ENCODE measurements around the gene MLF1.
A peak's percentile ranks its signal among the peaks of the same experiment; 100 is the strongest.
"Not testable (repeated sequence)": the region's sequence is repeated elsewhere in the genome, so short reads cannot be mapped to it uniquely, and the experiment has no call there.

Gene MLF1, protein sequence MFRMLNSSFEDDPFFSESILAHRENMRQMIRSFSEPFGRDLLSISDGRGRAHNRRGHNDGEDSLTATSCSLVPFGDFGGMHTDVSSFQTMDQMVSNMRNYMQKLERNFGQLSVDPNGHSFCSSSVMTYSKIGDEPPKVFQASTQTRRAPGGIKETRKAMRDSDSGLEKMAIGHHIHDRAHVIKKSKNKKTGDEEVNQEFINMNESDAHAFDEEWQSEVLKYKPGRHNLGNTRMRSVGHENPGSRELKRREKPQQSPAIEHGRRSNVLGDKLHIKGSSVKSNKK

DNA sequence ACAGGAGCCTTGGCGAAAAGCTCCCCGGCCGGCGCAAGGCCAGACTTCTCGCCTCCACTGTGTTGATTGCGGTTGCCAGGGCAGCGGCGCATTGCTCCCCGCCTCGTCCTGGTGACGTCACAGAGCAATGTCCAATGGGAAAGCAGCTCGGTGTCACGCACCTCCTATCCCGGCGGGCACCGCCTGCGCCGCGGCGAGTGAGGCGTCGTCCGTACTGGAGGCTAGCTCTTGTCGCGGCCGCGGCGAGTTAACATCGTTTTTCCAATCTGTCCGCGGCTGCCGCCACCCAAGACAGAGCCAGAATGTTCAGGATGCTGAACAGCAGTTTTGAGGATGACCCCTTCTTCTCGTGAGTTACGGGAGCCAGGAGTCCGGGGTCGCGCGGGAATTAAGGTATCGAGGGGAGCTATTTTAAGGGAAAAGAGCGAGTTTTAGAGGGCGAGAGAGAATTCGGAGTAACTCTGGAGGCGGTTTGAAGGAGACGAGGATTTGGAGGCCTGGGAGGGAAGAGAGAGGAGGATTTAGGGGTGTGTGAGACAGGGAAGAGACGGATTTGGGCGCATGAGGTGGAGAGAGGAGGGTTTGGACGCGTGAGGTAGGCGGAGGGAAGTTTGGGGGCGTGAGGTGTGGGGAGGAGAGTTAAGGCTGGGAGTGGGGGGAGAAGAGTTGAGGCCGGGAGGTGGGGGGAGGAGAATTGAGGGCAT is at the start of gene MLF1:
TSS of gene MLF1 (plus strand) at position 196 of the 704 bp plus-strand sequence. CDS start at position 303, 107 bp downstream.
- DNase-seq (ENCODE audit: low spot score), result peak; percentile 98

DNA sequence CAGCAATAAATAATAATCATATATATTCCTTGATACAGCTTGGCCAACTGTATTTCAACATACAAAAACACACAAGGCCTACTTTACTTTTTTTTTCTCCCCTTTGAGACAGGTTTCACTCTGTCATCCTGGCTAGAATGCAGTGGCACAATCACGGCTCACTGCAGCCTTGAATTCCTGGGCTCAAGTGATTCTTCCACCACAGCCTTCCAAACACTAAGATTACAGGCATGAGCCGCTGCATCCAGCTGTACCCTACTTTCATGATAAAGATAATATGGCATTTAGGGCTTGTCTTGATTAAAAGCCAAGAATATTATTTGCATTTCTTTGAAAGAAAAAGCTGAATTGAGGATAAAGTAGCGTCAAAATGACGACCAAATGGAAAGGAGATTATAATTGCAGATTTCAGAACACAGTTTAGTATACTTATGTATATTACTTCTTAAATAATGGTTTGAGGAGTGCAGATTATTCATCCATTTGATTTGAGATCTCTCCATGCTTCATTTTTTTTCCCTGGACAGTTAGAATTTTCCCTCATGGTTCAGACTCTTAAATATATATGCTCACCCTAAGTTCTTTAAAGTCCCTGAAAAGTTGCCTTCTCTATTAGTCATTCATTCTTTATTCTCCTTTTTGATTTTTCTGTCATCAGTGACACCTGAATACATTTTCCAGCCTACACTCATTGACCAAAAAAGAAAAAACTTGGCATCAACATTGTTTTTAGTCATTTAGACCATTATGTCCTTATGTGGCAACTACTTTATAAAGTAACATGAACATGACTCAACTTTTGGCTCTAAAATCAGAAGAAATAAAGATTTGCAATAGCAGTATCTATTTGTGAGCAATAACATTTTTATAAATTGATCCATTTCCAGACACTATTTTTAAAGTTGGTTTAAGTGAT is 48.5 kb upstream of the MLF1 start:
- no peak for DNase-seq (ENCODE audit: low spot score)

DNA sequence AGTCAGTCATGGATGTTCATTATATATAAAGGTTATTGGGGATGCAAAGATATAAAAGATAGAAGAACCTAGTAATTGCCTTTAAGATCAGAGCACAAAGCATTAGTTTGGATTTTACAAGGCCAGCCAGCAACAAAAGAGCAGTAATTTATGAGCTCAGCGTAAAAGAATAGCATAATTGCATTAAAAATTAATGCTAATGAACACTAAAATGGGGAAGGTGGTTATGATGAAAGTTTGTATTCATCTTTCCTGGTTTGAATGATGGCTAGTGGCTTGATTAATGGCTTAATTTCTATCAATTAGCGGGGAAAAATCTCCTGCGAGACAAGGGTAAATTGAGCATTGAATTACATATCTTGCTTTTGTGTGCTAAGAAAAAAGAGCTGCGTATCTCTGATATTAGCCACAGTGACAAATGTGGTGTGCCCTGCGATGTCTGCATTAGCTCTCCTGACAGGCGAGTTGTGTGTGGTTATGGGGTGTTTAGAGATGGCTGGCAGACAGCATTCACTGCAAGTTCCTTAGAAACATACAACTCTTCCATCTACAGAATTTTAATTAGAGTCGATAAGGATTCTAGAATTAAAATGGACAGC is 42.8 kb upstream of the MLF1 start:
- DNase-seq (ENCODE audit: low spot score), result no peak

DNA sequence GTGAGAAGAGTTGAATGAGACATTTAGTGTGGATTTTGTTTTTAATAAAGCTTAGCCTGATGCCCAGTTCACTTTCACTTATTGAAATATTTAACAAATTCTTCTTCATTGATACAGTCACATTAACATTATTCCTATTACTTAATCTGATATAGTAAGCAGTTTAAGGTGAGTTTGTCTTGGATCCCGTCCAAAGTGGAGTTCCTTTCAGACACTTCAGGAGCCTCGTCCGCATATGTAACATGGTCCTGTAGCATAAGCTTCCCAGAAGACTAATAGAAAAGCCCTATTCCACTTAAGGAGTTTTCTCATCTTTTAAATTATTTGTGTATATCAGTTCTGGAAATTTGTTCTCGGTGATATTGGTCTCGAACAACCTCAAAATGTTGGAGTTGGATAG is 39.7 kb upstream of the MLF1 start:
- no peak for DNase-seq (ENCODE audit: low spot score)

DNA sequence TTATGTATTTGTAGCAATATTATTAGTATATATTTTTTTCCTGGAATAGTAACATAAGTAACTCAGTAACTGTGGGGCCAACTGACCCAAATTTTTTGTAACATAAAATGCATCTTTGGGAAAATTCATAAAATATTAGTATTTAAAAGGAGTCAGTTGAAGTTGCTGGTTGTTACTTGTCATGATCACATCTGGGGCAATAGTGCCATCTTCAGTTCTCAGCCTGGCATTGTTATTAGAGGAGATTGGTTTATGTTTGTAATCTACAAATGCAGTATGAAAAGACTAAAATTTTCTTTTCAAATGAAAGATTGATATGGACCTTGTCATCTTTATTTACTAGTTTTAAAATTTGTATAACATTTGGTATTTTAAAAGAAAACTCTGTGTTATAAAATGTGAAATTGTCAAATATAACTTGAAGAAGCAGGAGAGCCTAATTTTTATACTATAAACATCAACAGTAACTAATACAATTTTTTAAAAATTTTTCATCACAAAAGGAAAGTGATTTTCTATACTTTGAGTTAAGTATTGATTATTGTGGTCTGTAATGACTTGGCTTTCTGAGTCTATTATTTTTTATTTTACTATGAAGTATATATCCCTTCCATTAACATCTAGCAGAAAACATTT is 38.8 kb upstream of the MLF1 start:
- DNase-seq (ENCODE audit: low spot score), result no peak

DNA sequence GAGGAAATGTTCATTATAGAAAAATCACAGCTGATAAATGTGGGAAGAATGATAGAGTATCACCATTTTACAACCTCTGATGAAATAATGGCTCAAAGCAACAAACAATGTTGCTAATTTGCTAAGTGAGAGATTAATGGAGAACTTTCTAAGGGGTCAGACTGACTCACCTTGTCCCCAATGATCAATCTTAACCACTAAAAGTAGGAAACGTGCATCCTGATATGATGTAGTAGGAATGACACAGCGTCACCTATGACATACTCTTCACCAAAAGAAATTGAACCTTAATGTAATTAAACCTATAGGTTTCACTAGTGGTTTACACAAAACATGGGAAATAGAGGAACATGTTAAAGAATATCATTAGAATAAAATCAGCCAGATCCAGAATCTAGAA is 35.1 kb upstream of the MLF1 start:
- DNase-seq (ENCODE audit: low spot score), result no peak

DNA sequence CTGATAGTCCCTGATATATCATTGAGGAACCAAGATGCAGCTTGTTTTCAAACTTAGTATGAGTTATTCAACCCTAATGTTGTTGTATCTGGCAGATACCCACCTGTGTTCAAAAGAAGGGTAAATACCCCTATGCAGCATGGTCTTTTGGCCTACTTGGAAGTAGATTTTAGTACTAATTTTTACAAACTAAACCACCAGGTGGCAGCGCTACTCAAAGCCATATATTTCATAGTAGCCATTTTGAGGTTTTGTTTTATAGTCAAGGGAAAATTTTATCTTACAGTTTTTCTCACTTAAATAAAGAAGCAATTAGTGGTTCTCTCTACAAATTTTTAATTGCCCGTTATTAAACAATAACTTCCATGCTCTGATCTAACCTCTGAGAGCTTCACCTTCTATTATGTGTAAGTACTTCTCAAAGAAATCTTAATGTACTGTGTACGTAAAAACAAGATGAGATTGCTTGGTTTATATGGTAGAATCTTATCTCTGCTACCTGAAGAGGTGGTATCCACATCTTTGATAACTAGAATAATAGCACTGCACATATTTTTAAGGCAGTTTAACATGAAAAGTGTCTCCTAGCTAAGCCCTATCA is 31.5 kb upstream of the MLF1 start:
- no peak for DNase-seq (ENCODE audit: low spot score)

DNA sequence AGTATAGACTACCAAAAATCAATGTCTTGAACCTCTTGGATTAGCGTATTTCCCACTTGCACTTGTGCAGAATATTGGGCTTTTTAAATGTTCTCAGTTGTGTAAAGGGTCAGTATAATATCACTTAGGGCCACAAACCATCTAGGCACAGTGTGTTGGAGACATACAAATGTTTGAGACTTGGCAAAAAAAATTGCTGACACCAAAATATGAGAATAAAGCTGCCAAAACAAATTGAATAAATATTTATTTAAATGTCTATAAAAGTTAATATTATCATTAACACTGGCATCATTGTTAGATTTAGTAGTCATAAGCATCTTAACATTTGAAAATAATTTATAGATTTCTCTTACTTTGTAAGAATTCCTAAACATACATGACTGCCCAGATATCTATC is 30.9 kb upstream of the MLF1 start:
- DNase-seq (ENCODE audit: low spot score), result no peak

DNA sequence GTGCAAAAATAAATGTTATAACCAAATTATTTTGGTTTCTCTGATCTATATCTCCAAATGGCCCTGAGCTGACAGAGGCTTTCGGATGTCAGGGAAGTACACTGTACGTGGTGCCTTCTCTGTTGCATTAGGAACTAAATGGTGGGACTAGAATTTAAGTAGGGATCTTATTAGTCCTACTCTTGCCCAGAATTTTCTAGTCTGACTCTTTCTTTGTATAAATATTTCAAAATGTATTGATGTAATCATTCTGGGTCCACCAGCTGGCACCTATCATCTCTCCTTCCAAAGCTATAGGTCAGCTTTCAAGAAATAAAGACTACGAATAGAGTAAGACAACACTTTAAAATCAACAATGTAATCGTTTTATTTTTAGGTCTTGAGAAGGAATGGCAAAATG is 22.3 kb upstream of the MLF1 start:
- DNase-seq (ENCODE audit: low spot score), result no peak

DNA sequence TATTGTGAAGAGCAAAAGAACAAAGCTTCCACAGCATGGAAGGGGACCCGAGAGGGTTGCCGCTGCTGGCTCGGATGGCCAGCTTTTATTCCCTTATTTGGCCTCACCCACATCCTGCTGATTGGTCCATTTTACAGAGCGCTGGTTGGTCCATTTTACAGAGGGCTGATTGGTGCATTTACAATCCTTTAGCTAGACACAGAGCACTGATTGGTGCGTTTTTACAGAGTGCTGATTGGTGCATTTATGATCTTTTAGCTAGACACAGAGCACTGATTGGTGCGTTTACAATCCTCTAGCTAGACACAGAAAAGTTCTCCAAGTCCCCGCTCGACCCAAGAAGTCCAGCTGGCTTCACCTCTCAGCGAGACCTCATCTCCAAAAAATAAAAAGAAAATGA is 21.1 kb upstream of the MLF1 start:
- DNase-seq (ENCODE audit: low spot score), result not testable (repeated sequence)

DNA sequence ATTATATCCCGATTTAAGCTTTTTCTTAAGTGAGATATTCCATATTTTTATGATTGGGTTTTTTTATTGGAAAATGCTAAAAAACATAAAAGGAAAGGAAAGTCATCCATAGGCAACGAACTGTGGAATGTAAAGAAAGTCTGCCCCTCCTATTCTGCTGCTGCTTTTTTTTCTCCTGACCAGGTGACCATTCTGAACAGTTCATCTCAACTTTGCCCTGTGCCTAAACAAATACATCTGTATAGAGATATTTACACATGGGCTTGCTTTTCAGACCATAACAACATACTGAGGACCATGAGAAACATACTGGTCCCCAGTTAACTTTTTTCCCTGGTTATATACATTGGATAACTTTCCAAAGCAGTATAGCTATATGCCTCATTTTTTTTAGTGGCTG is 18.9 kb upstream of the MLF1 start:
- DNase-seq (ENCODE audit: low spot score), result no peak

DNA sequence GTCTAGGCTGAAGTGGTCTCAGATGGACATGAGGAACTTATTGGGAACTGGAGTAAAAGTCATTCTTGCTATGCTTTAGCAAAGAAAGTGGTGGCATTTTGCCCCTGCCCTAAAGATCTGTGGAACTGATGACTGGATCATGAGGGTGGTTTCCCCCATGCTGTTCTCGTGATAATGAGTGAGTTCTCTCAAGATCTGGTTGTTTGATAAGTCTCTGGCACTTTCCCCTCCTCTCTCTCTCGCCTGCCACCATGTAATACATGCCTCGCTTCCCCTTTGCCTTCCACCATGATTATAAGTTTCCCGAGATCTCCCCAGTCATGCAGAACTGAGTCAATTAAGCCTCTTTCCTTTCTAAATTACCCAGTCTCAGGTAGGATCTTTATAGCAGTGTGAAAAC is 11.5 kb upstream of the MLF1 start:
- DNase-seq (ENCODE audit: low spot score), result no peak

DNA sequence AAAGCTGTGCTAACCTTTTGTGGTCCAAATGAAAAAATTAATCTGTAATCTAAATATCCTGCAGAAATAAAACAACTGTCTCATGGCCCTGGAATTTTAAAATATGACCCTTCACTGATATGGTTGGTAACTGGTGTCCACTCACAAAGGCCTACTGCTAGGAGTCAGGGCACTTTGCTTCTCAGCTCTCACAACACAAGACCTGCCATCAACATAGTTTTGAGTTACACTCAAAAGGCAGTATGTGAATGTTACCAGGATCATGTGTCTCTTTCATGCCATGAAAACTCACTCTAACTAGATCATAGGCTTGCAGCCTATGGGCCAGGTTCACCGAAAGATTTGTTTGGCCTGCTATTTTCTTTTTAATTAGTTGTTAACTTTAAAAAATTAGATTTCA is 10.0 kb upstream of the MLF1 start:
- DNase-seq (ENCODE audit: low spot score), result no peak

DNA sequence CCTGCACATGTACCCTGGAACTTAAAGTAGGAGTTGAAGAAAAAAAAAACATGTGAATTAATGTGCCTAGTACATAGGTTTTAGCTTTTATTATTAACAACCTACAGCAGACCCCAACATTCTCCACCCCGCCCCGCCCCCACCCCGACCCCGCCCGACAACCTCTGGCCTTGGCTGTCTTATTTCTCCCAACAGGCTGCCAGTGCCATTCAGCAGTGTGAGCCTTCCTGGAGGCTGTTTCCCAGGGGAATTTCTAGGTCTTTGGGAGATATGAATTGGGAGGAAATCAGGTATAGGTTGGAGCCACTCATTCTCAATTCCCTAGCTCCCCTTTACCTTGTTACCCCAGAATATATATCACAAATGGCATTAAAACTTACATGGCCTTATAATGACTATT is 8.3 kb upstream of the MLF1 start:
- no peak for DNase-seq (ENCODE audit: low spot score)

DNA sequence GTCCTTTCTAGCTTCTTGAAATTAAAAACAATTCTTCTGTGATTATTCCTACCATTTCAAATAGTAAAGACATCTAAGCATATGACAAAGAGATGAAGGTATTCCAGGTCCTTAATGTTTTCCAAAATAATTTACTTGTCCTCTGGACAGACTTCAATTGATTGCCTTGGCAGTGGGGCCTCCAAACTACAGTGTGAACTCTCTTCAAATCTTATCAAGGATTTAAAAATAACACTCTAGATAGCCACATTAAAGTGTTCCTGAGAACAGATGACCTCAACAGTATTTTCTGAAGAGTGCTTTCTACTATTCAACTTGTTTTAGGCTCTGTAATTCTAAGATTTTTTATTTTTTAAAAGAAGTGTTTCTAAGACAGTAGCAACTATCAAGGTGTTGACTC is 7.9 kb upstream of the MLF1 start:
- DNase-seq (ENCODE audit: low spot score), result no peak

DNA sequence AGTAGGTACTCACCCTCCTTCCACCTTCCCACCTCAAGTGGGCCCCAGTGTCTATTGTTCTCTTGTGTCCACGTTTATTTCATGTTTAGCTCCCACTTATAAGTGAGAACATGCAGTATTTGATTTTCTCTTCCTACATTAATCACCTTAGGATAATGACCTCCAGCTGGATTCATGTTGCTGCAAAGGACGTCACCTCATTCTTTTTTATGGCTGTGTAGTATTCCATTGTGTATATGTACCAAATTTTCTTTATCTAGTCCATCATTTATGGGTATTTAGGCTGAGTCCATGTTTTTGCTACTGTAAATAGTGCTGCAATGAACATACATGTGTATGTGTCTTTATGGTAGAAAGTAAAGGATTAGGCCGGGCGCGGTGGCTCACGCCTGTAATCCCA is 5.9 kb upstream of the MLF1 start:
- DNase-seq (ENCODE audit: low spot score), result no peak

DNA sequence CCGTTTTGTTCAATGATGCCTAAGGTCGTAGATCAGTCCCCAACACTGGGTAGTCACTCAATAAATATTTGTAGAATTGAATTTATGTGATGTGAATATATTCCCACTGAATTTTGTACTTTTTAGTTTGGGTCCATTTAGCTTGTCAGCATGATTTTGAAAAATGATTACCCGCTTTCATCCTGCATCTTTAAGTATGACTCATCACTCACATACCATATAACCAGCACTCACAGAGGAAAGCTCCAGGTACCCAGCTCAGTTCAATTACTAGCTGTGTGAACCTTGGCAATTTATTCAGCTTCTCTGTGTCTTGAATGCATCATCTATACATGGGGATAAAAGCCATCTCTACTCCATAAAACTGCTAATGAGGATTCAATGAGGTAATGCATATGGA is 2.2 kb upstream of the MLF1 start:
- no peak for DNase-seq (ENCODE audit: low spot score)

DNA sequence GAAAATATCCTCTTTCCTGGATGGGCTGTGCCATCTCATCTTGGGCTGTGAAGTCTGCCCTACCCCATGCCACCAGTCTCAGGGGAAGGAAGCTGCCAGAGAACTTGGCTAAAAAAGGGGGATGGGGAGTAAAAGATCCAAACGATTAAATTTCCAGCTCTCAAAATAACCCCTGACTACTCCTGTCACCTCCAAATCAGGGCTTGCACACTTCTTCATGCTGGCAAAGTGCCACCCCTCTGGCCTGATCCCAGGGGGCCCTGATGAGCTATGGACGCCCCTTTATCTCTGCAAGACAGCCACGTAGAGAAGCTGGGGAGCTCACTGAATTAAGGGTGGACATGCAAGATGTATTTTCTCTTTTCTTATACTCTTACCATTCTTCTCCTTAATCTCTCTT is 1.2 kb upstream of the MLF1 start:
- DNase-seq (ENCODE audit: low spot score), result no peak

DNA sequence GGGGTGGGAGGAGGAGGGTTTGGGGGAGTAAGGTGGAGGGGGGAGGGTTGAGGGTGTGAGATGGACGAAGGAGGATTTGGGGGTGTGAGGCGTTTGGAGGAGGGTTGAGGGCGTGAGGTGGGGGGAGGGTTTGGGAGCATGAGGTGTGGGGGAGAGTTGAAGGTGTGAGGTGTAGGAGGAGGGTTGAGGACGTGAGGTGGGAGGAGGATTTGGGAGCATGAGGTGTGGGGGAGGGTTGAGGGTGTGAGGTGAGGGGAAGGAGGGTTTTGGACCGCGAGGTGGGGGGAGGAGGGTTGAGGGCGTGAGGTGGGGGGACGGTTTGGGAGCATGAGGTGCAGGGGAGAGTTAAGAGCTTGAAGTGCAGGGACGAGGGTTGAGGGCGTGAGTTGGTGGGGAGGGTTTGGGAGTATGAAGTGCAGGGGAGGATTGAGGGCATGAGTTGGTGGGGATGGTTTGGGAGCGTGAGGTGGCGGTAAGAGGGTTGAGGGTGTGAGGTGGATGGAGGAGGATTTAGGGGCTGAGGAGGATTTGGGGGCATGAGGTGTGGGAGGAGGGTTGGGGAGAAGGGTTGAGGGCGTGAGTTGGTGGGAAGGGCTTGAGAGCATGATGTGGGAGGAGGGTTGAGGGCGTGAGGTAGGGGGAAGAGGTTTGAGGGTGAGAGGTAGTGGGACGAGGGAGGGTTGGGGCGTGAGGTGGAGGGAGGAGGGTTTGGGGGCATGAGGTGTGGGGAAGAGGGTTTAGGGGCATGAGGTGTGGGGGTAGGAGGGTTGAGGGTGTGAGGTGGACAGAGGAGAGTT is 1.2 kb downstream of the MLF1 start:
- no peak for DNase-seq (ENCODE audit: low spot score)

DNA sequence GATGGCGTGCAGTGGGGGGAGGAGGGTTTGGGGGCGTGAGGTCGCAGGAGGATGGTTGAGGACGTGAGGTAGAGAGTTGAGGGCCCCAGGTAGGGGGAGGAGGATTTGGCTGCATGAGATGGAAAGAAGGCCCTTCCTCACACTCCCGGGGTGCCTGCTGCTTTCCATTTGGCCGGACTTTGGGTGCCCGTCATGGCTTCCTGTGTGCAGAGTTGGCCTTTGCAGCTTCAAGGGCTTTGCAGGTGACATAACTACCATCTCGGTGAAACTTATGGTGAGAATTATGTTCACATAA is 1.7 kb downstream of the MLF1 start:
- DNase-seq (ENCODE audit: low spot score), result no peak

DNA sequence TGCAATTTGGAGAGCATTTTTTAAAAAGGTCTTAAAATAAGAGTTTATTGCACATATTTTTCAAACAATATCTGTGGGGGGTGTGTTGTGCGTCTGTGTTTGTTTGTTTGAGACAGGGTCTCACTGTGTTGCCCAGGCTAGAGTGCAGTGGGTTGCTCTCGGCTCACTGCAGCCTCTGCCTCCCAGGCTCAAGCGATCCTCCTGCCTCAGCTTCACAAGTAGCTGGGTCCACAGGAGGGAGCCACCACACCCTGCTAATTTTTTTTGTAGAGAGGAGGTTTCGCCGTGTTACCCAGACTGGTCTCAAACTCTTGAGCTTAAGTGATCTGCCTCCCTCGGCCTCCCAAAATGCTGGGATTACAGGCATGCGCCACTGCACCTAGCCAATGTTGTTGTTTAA is 2.7 kb downstream of the MLF1 start:
- no peak for DNase-seq (ENCODE audit: low spot score)

Data from left forelimb (tissue), 1 donor.